ENCODE results near the gene TSEN54.

GRCh38 chr17:75549246-75550138 lies 33.2 kb downstream of the TSEN54 start:
- TF ChIP-seq CTCF (IDR thresholded peaks at IDR 0.05; ENCODE audit: insufficient read depth, low read length, poor library complexity, severe bottlenecking) (no peak), EZH2phosphoT487 (conservative IDR thresholded peaks at IDR 0.05; ENCODE audit: low read length) (no peak)
